HFF-Myc (cell line): ENCODE results near the gene CALML6.

Experiments used
- DNase-seq: peaks from one replicate; pipeline ENCODE4 v3.0.0-alpha.2; 2011; ENCODE audit warnings: low read depth; ENCODE audit errors: extremely low read depth
- H3K4me3 ChIP-seq: replicated peaks from 2 replicates; pipeline ENCODE4 v1.5.1; 2011; ENCODE audit warnings: low read depth, mild to moderate bottlenecking, control low read depth, low read length
- CTCF ChIP-seq: IDR thresholded peaks from 2 replicates; pipeline ENCODE4 v1.5.1; 2012; ENCODE audit warnings: mild to moderate bottlenecking, low read depth, low read length, control low read depth; ENCODE audit errors: missing control alignments

Gene CALML6

GRCh38 chr1:1875932-1876331, 39.1 kb upstream of the CALML6 start:
- no peak for DNase-seq
- TF ChIP-seq CTCF, result no peak
- H3K4me3 ChIP-seq, result no peak overlapping the region

GRCh38 chr1:1876335-1876930, 38.6 kb upstream of the CALML6 start:
- H3K4me3 ChIP-seq, result no peak overlapping the region
- no peak for TF ChIP-seq CTCF
- DNase-seq, result no peak

GRCh38 chr1:1877865-1878436, 37.1 kb upstream of the CALML6 start:
- DNase-seq, result no peak
- no peak for TF ChIP-seq CTCF
- H3K4me3 ChIP-seq, result no peak overlapping the region

GRCh38 chr1:1879942-1880341, 35.1 kb upstream of the CALML6 start:
- DNase-seq, result no peak
- H3K4me3 ChIP-seq, result no peak overlapping the region
- no peak for TF ChIP-seq CTCF

- no peak overlapping the region for H3K4me3 ChIP-seq
- DNase-seq, result no peak
- TF ChIP-seq CTCF, result no peak
These were observed 34.3 kb upstream of the CALML6 start for GRCh38 chr1:1880617-1881312.

GRCh38 chr1:1881727-1882126, 33.3 kb upstream of the CALML6 start:
- DNase-seq, result no peak
- H3K4me3 ChIP-seq, result no peak overlapping the region
- no peak for TF ChIP-seq CTCF
